Keratinocyte (primary cell): Measurements from ENCODE around the gene TP63. TPM values are rescaled to one million over a fixed set of nuclear protein-coding genes. Genes with fewer than 3 reads are reported as not detected.

ENCODE experiments used
- DNase-seq: peaks from one replicate; pipeline ENCODE4 v3.0.0-alpha.2; 2011; ENCODE audit warnings: low read depth, missing footprints, low spot score
- FAIRE-seq: peaks from 2 replicates; lab custom pipeline; 2011; peaks lifted over from hg19 to GRCh38; lab: Jason Lieb, UNC
- H2AFZ ChIP-seq: 2 replicates; pipeline ENCODE4 v1.6.0; 2012; ENCODE audit warnings: low read length, control low read depth, inconsistent platforms; ENCODE audit not compliant: control insufficient read depth
- H3K27ac ChIP-seq: 2 replicates; pipeline ENCODE4 v1.5.1; 2011; ENCODE audit warnings: low read length; ENCODE audit not compliant: control insufficient read depth, insufficient read depth
- H3K27me3 ChIP-seq: 3 replicates; pipeline ENCODE4 v1.6.0; 2011; ENCODE audit warnings: low read length; ENCODE audit not compliant: control insufficient read depth, insufficient read depth; ENCODE audit errors: extremely low read depth
- H3K36me3 ChIP-seq, 2 experiments: 2 replicates in 1 of 2; 3 replicates in 1 of 2; pipeline ENCODE4 v1.5.1; 2011; ENCODE audit warnings: low read length in 2 of 2, mild to moderate bottlenecking in 1 of 2; ENCODE audit not compliant: control insufficient read depth in 2 of 2, insufficient read depth in 2 of 2; ENCODE audit errors: extremely low read depth in 1 of 2
- H3K4me1 ChIP-seq: 3 replicates; pipeline ENCODE4 v1.5.1; 2011; ENCODE audit warnings: low read length; ENCODE audit not compliant: control insufficient read depth, insufficient read depth; ENCODE audit errors: extremely low read depth
- H3K4me2 ChIP-seq: 3 replicates; pipeline ENCODE4 v1.6.0; 2011; ENCODE audit warnings: low read depth, low read length; ENCODE audit not compliant: control insufficient read depth, insufficient read depth; ENCODE audit errors: extremely low read depth
- H3K4me3 ChIP-seq, 3 experiments: fragments of 200-600 bp in 1 of 3; sonication (generic) in 1 of 3; 2 replicates in 2 of 3; 3 replicates in 1 of 3; pipeline ENCODE4 v1.5.1; 2011 to 2016; ENCODE audit warnings: low read length in 3 of 3, mild to moderate bottlenecking in 3 of 3, control low read depth in 2 of 3, inconsistent platforms in 1 of 3, low read depth in 1 of 3, mixed read lengths in 1 of 3, mixed run types in 1 of 3, moderate library complexity in 1 of 3; ENCODE audit not compliant: control insufficient read depth in 2 of 3, insufficient read depth in 2 of 3; ENCODE audit errors: extremely low read depth in 1 of 3
- H3K79me2 ChIP-seq: 2 replicates; pipeline ENCODE4 v1.6.0; 2012; ENCODE audit warnings: low read length; ENCODE audit not compliant: control insufficient read depth, insufficient read depth
- H3K9ac ChIP-seq: 3 replicates; pipeline ENCODE4 v1.6.0; 2011; ENCODE audit warnings: low read length; ENCODE audit not compliant: control insufficient read depth, insufficient read depth; ENCODE audit errors: extremely low read depth
- H3K9me1 ChIP-seq: 3 replicates; pipeline ENCODE4 v1.6.0; 2011; ENCODE audit warnings: low read length; ENCODE audit not compliant: control insufficient read depth, insufficient read depth; ENCODE audit errors: extremely low read depth
- H3K9me3 ChIP-seq: 2 replicates; pipeline ENCODE4 v1.5.1; 2012; ENCODE audit warnings: low read depth, low read length; ENCODE audit not compliant: control insufficient read depth
- H4K20me1 ChIP-seq: 3 replicates; pipeline ENCODE4 v1.6.0; 2011; ENCODE audit warnings: low read length; ENCODE audit not compliant: control insufficient read depth, insufficient read depth; ENCODE audit errors: extremely low read depth
- EZH2 ChIP-seq: IDR thresholded peaks from one replicate; pipeline ENCODE4 v1.6.1; 2012; ENCODE audit warnings: inconsistent platforms, mild to moderate bottlenecking, low read length, moderate library complexity
- dilution Hi-C: fragments of 300-500 bp; cut with MboI; formaldehyde crosslinking; loops from one replicate; pipeline ENCODE4 v1.7.0; 2020; ENCODE audit warnings: low sequenced_read_pairs; ENCODE audit not compliant: extremely low pct_ligation_motif_present
- polyA plus RNA-seq, 5 experiments: library from polyadenylated mRNA; depleted of rRNA in 3 of 5; stranded (reverse) in 3 of 5; stranded (forward) in 1 of 5; unstranded in 1 of 5; fragments of >200 nt; gene quantifications; 1 replicate in 1 of 5; 2 replicates in 3 of 5; 3 replicates in 1 of 5; pipeline versions ENCODE4 v1.2.1 to v1.2.3, GENCODE V29; 2011 to 2012; ENCODE audit warnings: missing spikeins in 2 of 5, low read depth in 1 of 5, low replicate concordance in 1 of 5
- TF ChIP-seq, protein P1 (sequence below), 3 experiments: IDR thresholded peaks in 1 of 3; conservative IDR thresholded peaks in 1 of 3; optimal IDR thresholded peaks in 1 of 3; 2 replicates in 2 of 3; 3 replicates in 1 of 3; pipeline versions ENCODE3 to v1.5.1; 2011; ENCODE audit warnings: low read length in 3 of 3, mild to moderate bottlenecking in 3 of 3, moderate library complexity in 2 of 3, control low read depth in 1 of 3, inconsistent platforms in 1 of 3; ENCODE audit not compliant: insufficient read depth in 2 of 3; ENCODE audit errors: extremely low read depth in 1 of 3

Gene TP63
- polyA plus RNA-seq, 1 donor (not counting 4 experiments of a cell fraction or from before 2014, with no cell fraction given) = 214 TPM

DNA sequence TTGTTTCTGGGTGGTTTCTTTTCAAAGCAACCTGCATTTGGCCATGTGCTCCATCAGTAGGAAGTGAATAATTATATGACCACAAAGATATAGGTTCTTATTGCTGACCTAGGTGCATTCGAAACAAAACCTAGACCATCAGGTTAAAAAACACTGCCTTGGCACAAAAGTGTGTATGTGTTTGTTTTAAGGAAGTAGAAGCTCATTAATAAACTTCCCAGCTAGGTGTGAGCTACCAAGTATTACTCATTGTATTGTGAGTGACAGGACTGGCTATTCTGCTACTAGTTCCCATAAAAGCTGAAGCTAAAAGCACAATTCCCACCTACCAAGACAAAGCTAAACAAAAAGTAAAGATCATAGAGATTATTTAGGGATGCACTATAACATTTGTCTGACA, 168.2 kb downstream of the TP63 start:
- Histone ChIP-seq H3K79me2 (peaks cover 100% of the 10 kb centered on the region), H3K4me2 (peak overlapping the region; percentile 99), H3K4me3 (peak overlapping the region in 2 of 3 experiments; percentile 21 to 30), H3K27me3 (no peaks in the 10 kb centered on the region), H3K9ac (peak overlapping the region; percentile 29), H3K9me1 (peaks cover 2% of the 10 kb centered on the region), H3K36me3 (peaks cover 4 to 23% of the 10 kb centered on the region in 2 experiments), H2AFZ (no peak overlapping the region), H4K20me1 (peaks cover 7% of the 10 kb centered on the region), H3K27ac (peak overlapping the region; percentile 65), H3K4me1 (peaks cover 99% of the 10 kb centered on the region), H3K9me3 (no peaks in the 10 kb centered on the region)
- TF ChIP-seq EZH2 = no peak
- TF ChIP-seq, protein P1, sequence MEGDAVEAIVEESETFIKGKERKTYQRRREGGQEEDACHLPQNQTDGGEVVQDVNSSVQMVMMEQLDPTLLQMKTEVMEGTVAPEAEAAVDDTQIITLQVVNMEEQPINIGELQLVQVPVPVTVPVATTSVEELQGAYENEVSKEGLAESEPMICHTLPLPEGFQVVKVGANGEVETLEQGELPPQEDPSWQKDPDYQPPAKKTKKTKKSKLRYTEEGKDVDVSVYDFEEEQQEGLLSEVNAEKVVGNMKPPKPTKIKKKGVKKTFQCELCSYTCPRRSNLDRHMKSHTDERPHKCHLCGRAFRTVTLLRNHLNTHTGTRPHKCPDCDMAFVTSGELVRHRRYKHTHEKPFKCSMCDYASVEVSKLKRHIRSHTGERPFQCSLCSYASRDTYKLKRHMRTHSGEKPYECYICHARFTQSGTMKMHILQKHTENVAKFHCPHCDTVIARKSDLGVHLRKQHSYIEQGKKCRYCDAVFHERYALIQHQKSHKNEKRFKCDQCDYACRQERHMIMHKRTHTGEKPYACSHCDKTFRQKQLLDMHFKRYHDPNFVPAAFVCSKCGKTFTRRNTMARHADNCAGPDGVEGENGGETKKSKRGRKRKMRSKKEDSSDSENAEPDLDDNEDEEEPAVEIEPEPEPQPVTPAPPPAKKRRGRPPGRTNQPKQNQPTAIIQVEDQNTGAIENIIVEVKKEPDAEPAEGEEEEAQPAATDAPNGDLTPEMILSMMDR (optimal IDR thresholded peaks at IDR 0.05 in 1 of 3, IDR thresholded peaks at IDR 0.05 in 1 of 3, conservative IDR thresholded peaks at IDR 0.05 in 1 of 3; ENCODE audit: extremely low read depth in 1 of 3, insufficient read depth in 2 of 3, low read length in 3 of 3) = no peak
- FAIRE-seq (peak; percentile 83), DNase-seq (no peak)
- dilution Hi-C loops = no loop called here

DNA sequence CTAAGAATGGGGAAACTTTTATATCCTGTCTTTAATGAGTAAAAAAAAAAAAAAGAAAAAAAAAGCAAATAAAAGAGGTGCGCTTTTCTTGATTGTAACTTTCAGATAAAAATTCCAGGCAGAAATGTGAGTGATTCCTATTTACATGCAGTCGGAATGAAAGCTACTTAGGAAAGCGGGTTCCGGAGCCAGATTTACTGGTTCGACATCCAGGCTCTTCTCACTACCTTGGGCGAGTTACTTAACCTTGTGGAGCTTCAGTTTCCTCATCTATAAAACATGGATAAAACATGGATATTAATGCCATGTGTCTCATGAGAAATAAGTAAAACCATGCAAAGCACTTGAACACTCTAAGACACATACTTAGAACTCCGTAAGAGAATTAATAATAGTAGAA, 169.2 kb downstream of the TP63 start:
- peak overlapping the region; percentile 99 for H3K4me2 ChIP-seq
- peak; percentile 48 for FAIRE-seq
- dilution Hi-C loops = no loop called here
- peaks cover 100% of the 10 kb centered on the region for H3K79me2 ChIP-seq
- TF ChIP-seq, protein P1 (optimal IDR thresholded peaks at IDR 0.05 in 1 of 3, IDR thresholded peaks at IDR 0.05 in 1 of 3, conservative IDR thresholded peaks at IDR 0.05 in 1 of 3; ENCODE audit: extremely low read depth in 1 of 3, insufficient read depth in 2 of 3, low read length in 3 of 3) = no peak
- no peak for TF ChIP-seq EZH2
- H3K27me3 ChIP-seq = no peaks in the 10 kb centered on the region
- peaks cover 2% of the 10 kb centered on the region for H3K9me1 ChIP-seq
- peaks cover 1 to 23% of the 10 kb centered on the region in 2 experiments for H3K36me3 ChIP-seq
- H3K4me1 ChIP-seq = peaks cover 99% of the 10 kb centered on the region
- H3K27ac ChIP-seq = peak overlapping the region; percentile 65
- H2AFZ ChIP-seq = no peak overlapping the region
- no peak for DNase-seq
- peaks cover 7% of the 10 kb centered on the region for H4K20me1 ChIP-seq
- peak overlapping the region in 2 of 3 experiments; percentile 16 to 50 for H3K4me3 ChIP-seq
- no peaks in the 10 kb centered on the region for H3K9me3 ChIP-seq
- peak overlapping the region; percentile 56 for H3K9ac ChIP-seq
